Gastrocnemius medialis (tissue), 4 donors: Measurements from ENCODE around the gene GALNT9.

Experiments used
- POLR2A ChIP-seq, 2 donors: fragments of 450-650 bp; IDR thresholded peaks; one replicate each; pipeline ENCODE4 v1.6.1; 2017; ENCODE audit warnings: antibody characterized with exemption in 2 of 2, mild to moderate bottlenecking in 2 of 2, moderate library complexity in 2 of 2
- TF ChIP-seq, protein P1 (sequence below), 5 experiments: fragments of 450-650 bp in 3 of 5; fragments of 200-600 bp in 2 of 5; sonication (generic) in 2 of 5; IDR thresholded peaks in 4 of 5; conservative IDR thresholded peaks in 1 of 5; 1 replicate in 4 of 5; 2 replicates in 1 of 5; pipeline ENCODE4 v1.5.1; 2016 to 2019; ENCODE audit warnings: antibody characterized with exemption in 5 of 5, mild to moderate bottlenecking in 3 of 5, moderate library complexity in 3 of 5

DNA sequence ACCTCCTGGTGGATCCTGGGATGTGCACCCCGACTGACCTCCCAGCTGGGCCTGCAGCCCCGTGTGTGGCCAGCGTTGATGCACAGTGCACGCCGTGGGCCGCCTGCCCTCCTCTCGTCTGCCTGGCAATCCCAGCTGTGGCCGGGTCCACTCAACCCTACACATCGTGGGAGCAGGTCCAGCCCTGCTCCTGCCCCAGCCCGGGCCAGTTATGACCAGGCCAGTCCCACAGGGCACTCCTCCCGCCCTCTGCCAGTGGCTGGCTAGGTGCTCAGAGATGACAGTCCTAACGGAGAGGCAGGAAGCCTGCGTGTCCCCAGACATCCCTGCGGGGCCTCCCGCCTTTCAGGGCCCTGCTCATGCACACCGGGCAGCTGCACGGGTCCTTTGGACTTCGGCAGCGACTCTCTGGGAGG is 10.8 kb downstream of the GALNT9 start:
- TF ChIP-seq, protein P1, sequence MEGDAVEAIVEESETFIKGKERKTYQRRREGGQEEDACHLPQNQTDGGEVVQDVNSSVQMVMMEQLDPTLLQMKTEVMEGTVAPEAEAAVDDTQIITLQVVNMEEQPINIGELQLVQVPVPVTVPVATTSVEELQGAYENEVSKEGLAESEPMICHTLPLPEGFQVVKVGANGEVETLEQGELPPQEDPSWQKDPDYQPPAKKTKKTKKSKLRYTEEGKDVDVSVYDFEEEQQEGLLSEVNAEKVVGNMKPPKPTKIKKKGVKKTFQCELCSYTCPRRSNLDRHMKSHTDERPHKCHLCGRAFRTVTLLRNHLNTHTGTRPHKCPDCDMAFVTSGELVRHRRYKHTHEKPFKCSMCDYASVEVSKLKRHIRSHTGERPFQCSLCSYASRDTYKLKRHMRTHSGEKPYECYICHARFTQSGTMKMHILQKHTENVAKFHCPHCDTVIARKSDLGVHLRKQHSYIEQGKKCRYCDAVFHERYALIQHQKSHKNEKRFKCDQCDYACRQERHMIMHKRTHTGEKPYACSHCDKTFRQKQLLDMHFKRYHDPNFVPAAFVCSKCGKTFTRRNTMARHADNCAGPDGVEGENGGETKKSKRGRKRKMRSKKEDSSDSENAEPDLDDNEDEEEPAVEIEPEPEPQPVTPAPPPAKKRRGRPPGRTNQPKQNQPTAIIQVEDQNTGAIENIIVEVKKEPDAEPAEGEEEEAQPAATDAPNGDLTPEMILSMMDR (IDR thresholded peaks at IDR 0.05 in 4 of 5, conservative IDR thresholded peaks at IDR 0.05 in 1 of 5) = no peak
- TF ChIP-seq POLR2A (IDR thresholded peaks at IDR 0.05) = no peak
